GM23338 (cell line): ENCODE results near the gene UBXN10. TPM values are rescaled to one million over a fixed set of nuclear protein-coding genes. Genes with fewer than 3 reads are reported as not detected.

ENCODE experiments used
- ATAC-seq: fragments of 200-7000 bp; cut with Tn5 transposase; 3 replicates; pipeline ENCODE4 v1.9.1; 2020
- DNase-seq: peaks from one replicate; pipeline ENCODE4 v3.0.0-alpha.2; 2015; ENCODE audit warnings: low spot score
- H2AFZ ChIP-seq: fragments of 200-600 bp; sonication (generic); 2 replicates; pipeline ENCODE4 v1.8.0; 2016; ENCODE audit warnings: antibody characterized with exemption, mild to moderate bottlenecking, moderate library complexity
- H3F3A ChIP-seq: fragments of 200-600 bp; sonication (generic); replicated peaks from 2 replicates; pipeline ENCODE4 v1.8.0; 2017; ENCODE audit warnings: antibody characterized with exemption, mixed run types, low read depth
- H3K27ac ChIP-seq: fragments of 200-600 bp; sonication (generic); 2 replicates; pipeline ENCODE4 v1.6.1; 2016; ENCODE audit warnings: low read depth
- H3K27me3 ChIP-seq: fragments of 200-600 bp; sonication (generic); 2 replicates; pipeline ENCODE4 v1.8.0; 2016; ENCODE audit warnings: mild to moderate bottlenecking, mixed run types, moderate library complexity; ENCODE audit not compliant: insufficient read depth
- H3K36me3 ChIP-seq: fragments of 200-600 bp; sonication (generic); 2 replicates; pipeline ENCODE4 v1.8.0; 2016; ENCODE audit warnings: mild to moderate bottlenecking; ENCODE audit not compliant: insufficient read depth
- H3K4me1 ChIP-seq: fragments of 200-600 bp; sonication (generic); 2 replicates; pipeline ENCODE4 v1.8.0; 2016; ENCODE audit warnings: mild to moderate bottlenecking, moderate library complexity; ENCODE audit not compliant: insufficient read depth
- H3K4me2 ChIP-seq: fragments of 200-600 bp; sonication (generic); 2 replicates; pipeline ENCODE4 v1.7.1; 2017; ENCODE audit warnings: mixed run types
- H3K4me3 ChIP-seq: fragments of 200-600 bp; sonication (generic); 2 replicates; pipeline ENCODE4 v1.6.1; 2016; ENCODE audit warnings: mixed run types
- H3K79me2 ChIP-seq: fragments of 200-600 bp; sonication (generic); replicated peaks from 2 replicates; pipeline ENCODE4 v1.8.0; 2017; ENCODE audit warnings: mild to moderate bottlenecking; ENCODE audit not compliant: insufficient read depth
- H3K9me2 ChIP-seq: fragments of 200-600 bp; sonication (generic); 2 replicates; pipeline ENCODE4 v1.8.0; 2017; ENCODE audit not compliant: insufficient read depth
- H4K20me1 ChIP-seq: fragments of 200-600 bp; sonication (generic); replicated peaks from 2 replicates; pipeline ENCODE4 v1.8.0; 2017; ENCODE audit warnings: mild to moderate bottlenecking; ENCODE audit not compliant: insufficient read depth
- H3K27ac Mint-ChIP-seq: 2 replicates; pipeline ENCODE4 v1.8.0; 2020; ENCODE audit warnings: inconsistent platforms, mild to moderate bottlenecking, moderate library complexity, mixed read lengths
- H3K27me3 Mint-ChIP-seq: 3 replicates; pipeline ENCODE4 v1.8.0; 2022; ENCODE audit warnings: low read depth, mild to moderate bottlenecking, moderate library complexity, mixed read lengths, inconsistent platforms; ENCODE audit not compliant: insufficient read depth, poor library complexity
- H3K36me3 Mint-ChIP-seq: 3 replicates; pipeline ENCODE4 v1.8.0; 2021; ENCODE audit warnings: low read depth, mild to moderate bottlenecking, inconsistent platforms, moderate library complexity, mixed read lengths
- H3K4me1 Mint-ChIP-seq: 3 replicates; pipeline ENCODE4 v1.8.0; 2020; ENCODE audit warnings: mild to moderate bottlenecking, inconsistent platforms, mixed read lengths
- H3K4me3 Mint-ChIP-seq: 3 replicates; pipeline ENCODE4 v1.8.0; 2021; ENCODE audit warnings: moderate library complexity, mild to moderate bottlenecking, inconsistent platforms, mixed read lengths
- H3K9me3 Mint-ChIP-seq: 3 replicates; pipeline ENCODE4 v1.8.0; 2020; ENCODE audit warnings: moderate library complexity, mild to moderate bottlenecking, inconsistent platforms, mixed read lengths
- CREB1 ChIP-seq: fragments of 250-450 bp; sonication (Bioruptor Pico); IDR thresholded peaks from 2 replicates; pipeline ENCODE4 v1.5.0; 2020; ENCODE audit warnings: low read depth, mild to moderate bottlenecking, moderate library complexity
- ETS1 ChIP-seq: IDR thresholded peaks from 2 replicates; pipeline ENCODE4 v1.6.1; 2016; ENCODE audit warnings: antibody characterized with exemption
- EZH2phosphoT487 ChIP-seq: fragments of 200-600 bp; sonication (generic); IDR thresholded peaks from one replicate; pipeline ENCODE4 v1.8.1; 2018; ENCODE audit warnings: antibody characterized with exemption; ENCODE audit not compliant: unreplicated experiment
- JUNB ChIP-seq: IDR thresholded peaks from one replicate; pipeline ENCODE4 v1.6.1; 2016; ENCODE audit warnings: antibody characterized with exemption; ENCODE audit not compliant: unreplicated experiment
- NANOG ChIP-seq: IDR thresholded peaks from 2 replicates; pipeline ENCODE4 v1.6.1; 2016; ENCODE audit warnings: antibody characterized with exemption, borderline replicate concordance
- POLR2AphosphoS5 ChIP-seq: IDR thresholded peaks from 2 replicates; pipeline ENCODE4 v1.6.1; 2016; ENCODE audit warnings: antibody characterized with exemption, low read depth
- STAT1 ChIP-seq: IDR thresholded peaks from one replicate; pipeline ENCODE4 v1.6.1; 2016; ENCODE audit warnings: antibody characterized with exemption; ENCODE audit not compliant: unreplicated experiment
- ZNF114 ChIP-seq: fragments of 250-450 bp; sonication (Bioruptor Pico); IDR thresholded peaks from 2 replicates; pipeline ENCODE4 v1.5.0; 2020; ENCODE audit warnings: mild to moderate bottlenecking, moderate library complexity
- ZNF331 ChIP-seq: fragments of 250-450 bp; sonication (Bioruptor Pico); IDR thresholded peaks from 2 replicates; pipeline ENCODE4 v1.5.0; 2020; ENCODE audit warnings: low read depth, mild to moderate bottlenecking, moderate library complexity
- ZNF462 ChIP-seq: fragments of 250-450 bp; sonication (Bioruptor Pico); IDR thresholded peaks from 2 replicates; pipeline ENCODE4 v1.5.0; 2020; ENCODE audit warnings: mild to moderate bottlenecking, moderate library complexity
- polyA plus RNA-seq: library from polyadenylated mRNA; unstranded; fragments of >200 nt; fragmentation: Nextera tagmentation; extraction: Ambion mirVana; gene quantifications from 2 replicates; pipeline ENCODE4 v1.2.1, GENCODE V29; 2016
- total RNA-seq: library from RNA; depleted of rRNA; stranded (reverse); fragments of >200 nt; shearing (Covaris generic); gene quantifications from 2 replicates; pipeline ENCODE4 v1.2.3, GENCODE V29; 2014

Gene UBXN10
- total and polyA plus RNA-seq, 2 experiments from 2014 or later = 0.27 to 0.69 TPM

- ATAC-seq = no peak
- no peak for DNase-seq
Observed at GRCh38 chr1:20152599-20152930, 33.3 kb upstream of the UBXN10 start.

GRCh38 chr1:20153000-20153418 is 32.9 kb upstream of the UBXN10 start:
- Histone ChIP-seq H2AFZ (no peak overlapping the region), H3K27ac (no peak overlapping the region), H3K79me2 (no peaks in the 10 kb centered on the region), H3K4me2 (peak overlapping the region; percentile 51; the same call in 1 of the 2 replicates), H4K20me1 (no peaks in the 10 kb centered on the region), H3K4me1 (peaks cover 9% of the 10 kb centered on the region; the same call in 1 of the 2 replicates), H3F3A (0 out of 2 replicates have a peak, but pooled peaks cover 3% of the 10 kb centered on the region), H3K36me3 (no peaks in the 10 kb centered on the region), H3K27me3 (no peaks in the 10 kb centered on the region), H3K4me3 (no peak overlapping the region), H3K9me2 (no peaks in the 10 kb centered on the region)
- Mint-ChIP-seq H3K36me3 (no peaks in the 10 kb centered on the region), H3K4me3 (peak overlapping the region; percentile 14; the same call in 1 of the 3 replicates), H3K4me1 (peaks cover 22% of the 10 kb centered on the region), H3K27ac (no peak overlapping the region), H3K9me3 (no peaks in the 10 kb centered on the region), H3K27me3 (peaks cover 6% of the 10 kb centered on the region)
- peak; percentile 59 for ATAC-seq
- TF ChIP-seq ZNF462 (CRISPR knock-in tag) (no peak), ETS1 (no peak), JUNB (no peak), ZNF114 (CRISPR knock-in tag) (no peak), POLR2AphosphoS5 (no peak)
- peak; percentile 61 for DNase-seq

More at GRCh38 chr1:20152599-20152930, 33.3 kb upstream of the UBXN10 start:
- Histone ChIP-seq H3K9me2 (no peaks in the 10 kb centered on the region), H3K36me3 (no peaks in the 10 kb centered on the region), H3K27ac (no peak overlapping the region), H3K79me2 (no peaks in the 10 kb centered on the region), H3K4me3 (no peak overlapping the region), H3K27me3 (no peaks in the 10 kb centered on the region), H3K4me2 (peak overlapping the region; percentile 51; the same call in 1 of the 2 replicates), H3F3A (0 out of 2 replicates have a peak, but pooled peaks cover 3% of the 10 kb centered on the region), H2AFZ (no peak overlapping the region), H4K20me1 (no peaks in the 10 kb centered on the region), H3K4me1 (peaks cover 9% of the 10 kb centered on the region; the same call in 1 of the 2 replicates)
- peaks cover 23% of the 10 kb centered on the region for H3K4me1 Mint-ChIP-seq
- H3K9me3 Mint-ChIP-seq = no peaks in the 10 kb centered on the region
- no peak overlapping the region for H3K27ac Mint-ChIP-seq
- H3K4me3 Mint-ChIP-seq = peak overlapping the region; percentile 14; the same call in 2 of the 3 replicates
- H3K27me3 Mint-ChIP-seq = peaks cover 5% of the 10 kb centered on the region
- no peak for TF ChIP-seq CREB1 (CRISPR knock-in tag)
- TF ChIP-seq JUNB = no peak
- no peak for TF ChIP-seq NANOG
- no peak for TF ChIP-seq ETS1
- no peak for TF ChIP-seq STAT1
- TF ChIP-seq ZNF114 (CRISPR knock-in tag) = no peak
- no peak for TF ChIP-seq EZH2phosphoT487
- no peak for TF ChIP-seq POLR2AphosphoS5
- no peak for TF ChIP-seq ZNF331 (CRISPR knock-in tag)
- no peaks in the 10 kb centered on the region for H3K36me3 Mint-ChIP-seq
